Liver (tissue), 9 donors: ENCODE results near the gene B3GAT1. TPM values are rescaled to one million over a fixed set of nuclear protein-coding genes. Genes with fewer than 3 reads are reported as not detected.

Experiments used
- DNase-seq: peaks from one replicate; pipeline ENCODE4 v3.0.0-alpha.2; 2017; ENCODE audit warnings: low spot score
- H3K27ac ChIP-seq, 2 donors: one replicate each; pipeline ENCODE4 v1.7.0; 2013; ENCODE audit warnings: inconsistent platforms in 2 of 2, low read length in 2 of 2, control low read depth in 1 of 2, low read depth in 1 of 2, mild to moderate bottlenecking in 1 of 2
- H3K27me3 ChIP-seq, 4 donors: one replicate each; pipeline versions ENCODE4 v1.6.1 to v1.7.0; 2013; ENCODE audit warnings: low read length in 3 of 4, inconsistent platforms in 1 of 4, mild to moderate bottlenecking in 1 of 4, moderate library complexity in 1 of 4; ENCODE audit not compliant: control insufficient read depth in 4 of 4, insufficient read depth in 4 of 4
- H3K36me3 ChIP-seq, 4 donors: one replicate each; pipeline versions ENCODE4 v1.6.1 to v1.7.0; 2013; ENCODE audit warnings: low read length in 3 of 4, mild to moderate bottlenecking in 3 of 4, low read depth in 1 of 4, moderate library complexity in 1 of 4; ENCODE audit not compliant: control insufficient read depth in 4 of 4, insufficient read depth in 3 of 4
- H3K4me1 ChIP-seq, 4 donors: one replicate each; pipeline versions ENCODE4 v1.6.1 to v1.7.0; 2013; ENCODE audit warnings: low read length in 3 of 4, mild to moderate bottlenecking in 3 of 4, moderate library complexity in 1 of 4; ENCODE audit not compliant: control insufficient read depth in 4 of 4, insufficient read depth in 4 of 4
- H3K4me3 ChIP-seq, 3 donors: one replicate each; pipeline versions ENCODE4 v1.6.1 to v1.7.0; 2013; ENCODE audit warnings: low read length in 3 of 3, control low read depth in 1 of 3, low read depth in 1 of 3, mild to moderate bottlenecking in 1 of 3
- H3K9ac ChIP-seq, 2 donors: one replicate each; pipeline ENCODE4 v1.7.0; 2013; ENCODE audit warnings: low read length in 2 of 2, mild to moderate bottlenecking in 2 of 2, moderate library complexity in 2 of 2, control low read depth in 1 of 2, low read depth in 1 of 2
- H3K9me3 ChIP-seq, 4 donors: one replicate each; pipeline versions ENCODE4 v1.6.1 to v1.7.0; 2013; ENCODE audit warnings: low read length in 3 of 4; ENCODE audit not compliant: control insufficient read depth in 4 of 4
- ATF3 ChIP-seq: IDR thresholded peaks from 2 replicates; pipeline ENCODE4 v1.6.1; 2016; ENCODE audit warnings: antibody characterized with exemption
- CTCF ChIP-seq: fragments of 150-350 bp; IDR thresholded peaks from 2 replicates; pipeline ENCODE4 v1.5.1; 2017; ENCODE audit warnings: improper control_type of control experiment, low read depth, low read length; ENCODE audit not compliant: missing input control
- EGR1 ChIP-seq, 2 donors: IDR thresholded peaks; 2 replicates each; pipeline ENCODE4 v1.6.1; 2016 to 2018; ENCODE audit warnings: antibody characterized with exemption in 2 of 2, low read depth in 2 of 2
- FOXA1 ChIP-seq: IDR thresholded peaks from 2 replicates; pipeline ENCODE4 v1.6.1; 2016; ENCODE audit warnings: antibody characterized with exemption
- FOXA2 ChIP-seq: IDR thresholded peaks from 2 replicates; pipeline ENCODE4 v1.6.1; 2016; ENCODE audit warnings: antibody characterized with exemption
- GABPA ChIP-seq, 2 donors: IDR thresholded peaks in 1 of 2; conservative IDR thresholded peaks in 1 of 2; 2 replicates each; pipeline ENCODE4 v1.6.1; 2016; ENCODE audit warnings: antibody characterized with exemption in 2 of 2, mild to moderate bottlenecking in 1 of 2, moderate library complexity in 1 of 2
- HNF4A ChIP-seq, 2 donors: conservative IDR thresholded peaks; 2 replicates each; pipeline ENCODE4 v1.6.1; 2016; ENCODE audit warnings: antibody characterized with exemption in 2 of 2, mild to moderate bottlenecking in 2 of 2
- HNF4G ChIP-seq: IDR thresholded peaks from 2 replicates; pipeline ENCODE4 v1.6.1; 2016; ENCODE audit warnings: antibody characterized with exemption
- JUND ChIP-seq, 2 donors: IDR thresholded peaks; 2 replicates each; pipeline ENCODE4 v1.6.1; 2016; ENCODE audit warnings: antibody characterized with exemption in 2 of 2
- MAX ChIP-seq: IDR thresholded peaks from 2 replicates; pipeline ENCODE4 v1.6.1; 2016; ENCODE audit warnings: antibody characterized with exemption
- NR2F2 ChIP-seq: IDR thresholded peaks from 2 replicates; pipeline ENCODE4 v1.6.1; 2016; ENCODE audit warnings: antibody characterized with exemption
- RAD21 ChIP-seq, 2 donors: IDR thresholded peaks; 2 replicates each; pipeline ENCODE4 v1.6.1; 2016; ENCODE audit warnings: antibody characterized with exemption in 2 of 2, mild to moderate bottlenecking in 2 of 2
- REST ChIP-seq: IDR thresholded peaks from 2 replicates; pipeline ENCODE4 v1.6.1; 2016; ENCODE audit warnings: antibody characterized with exemption, mild to moderate bottlenecking
- RXRA ChIP-seq, 2 donors: IDR thresholded peaks; 2 replicates each; pipeline ENCODE4 v1.6.1; 2017 to 2018; ENCODE audit warnings: antibody characterized with exemption in 2 of 2, mild to moderate bottlenecking in 1 of 2
- SP1 ChIP-seq: IDR thresholded peaks from 2 replicates; pipeline ENCODE4 v1.6.1; 2018; ENCODE audit warnings: antibody characterized with exemption, mild to moderate bottlenecking
- TAF1 ChIP-seq: conservative IDR thresholded peaks from 2 replicates; pipeline ENCODE4 v1.6.1; 2016; ENCODE audit warnings: antibody characterized with exemption, mild to moderate bottlenecking
- YY1 ChIP-seq: IDR thresholded peaks from 2 replicates; pipeline ENCODE4 v1.6.1; 2016; ENCODE audit warnings: antibody characterized with exemption, mild to moderate bottlenecking
- ZBTB33 ChIP-seq: IDR thresholded peaks from 2 replicates; pipeline ENCODE4 v1.6.1; 2016; ENCODE audit warnings: antibody characterized with exemption
- WGBS: extraction: QIAGEN DNeasy Blood & Tissue Kit; methylation state at CpG from one replicate; pipeline ENCODE4 v1.1.7; 2013; 5-methylcytosine and 5-hydroxymethylcytosine counted together
- polyA plus RNA-seq, 2 donors: library from polyadenylated mRNA; stranded (reverse) in 1 of 2; unstranded in 1 of 2; fragments of 200-250 nt in 1 of 2; fragments of >200 nt in 1 of 2; fragmentation: Nextera tagmentation in 1 of 2; extraction: Ambion mirVana in 1 of 2; gene quantifications; one replicate each; pipeline versions ENCODE4 v1.2.1 to v1.2.3, GENCODE V29; 2013 to 2015
- total RNA-seq, 2 donors: library from RNA; depleted of rRNA; stranded (reverse); fragments of >200 nt; gene quantifications; one replicate each; pipeline ENCODE4 v1.2.3, GENCODE V29; 2014
- donor health status: healthy.
- donor health status: healthy.
- donor health status: healthy.
- donor health status: healthy.
- donor health status: healthy.

Gene B3GAT1
- total and polyA plus RNA-seq, 4 donors: 0.13 to 6.6 (median 0.25) TPM; not detected in 1

GRCh38 chr11:134452026-134452837 lies 40.2 kb upstream of the B3GAT1 start:
- no peak for DNase-seq
- Histone ChIP-seq H3K4me3 (no peak overlapping the region), H3K27ac (no peak overlapping the region), H3K9ac (no peak overlapping the region), H3K4me1 (no peaks in the 10 kb centered on the region), H3K27me3 (no peaks in the 10 kb centered on the region), H3K36me3 (no peaks in the 10 kb centered on the region), H3K9me3 (peaks cover 0 to 5% (median 4%) of the 10 kb centered on the region in 4 donors)
- 85% methylated on average over 14 of the region's 14 CpGs for WGBS
- TF ChIP-seq TAF1 (no peak), GABPA (IDR thresholded peaks at IDR 0.05 in 1 of 2, conservative IDR thresholded peaks at IDR 0.05 in 1 of 2) (no peak), HNF4A (conservative IDR thresholded peaks at IDR 0.05) (no peak), RXRA (IDR thresholded peaks at IDR 0.05) (no peak), REST (no peak), EGR1 (IDR thresholded peaks at IDR 0.05; ENCODE audit: low read depth in 2 of 2) (no peak), SP1 (no peak), RAD21 (IDR thresholded peaks at IDR 0.05) (no peak), HNF4G (no peak), FOXA2 (no peak), NR2F2 (no peak), CTCF (no peak), FOXA1 (no peak), MAX (no peak), JUND (IDR thresholded peaks at IDR 0.05) (no peak), ZBTB33 (no peak), ATF3 (no peak), YY1 (no peak)
